ENCODE measurements around the gene CALM1.

The CALM1 gene

GRCh38 chr14:90398841-90399540, 2.2 kb downstream of the CALM1 start:
- no peaks in the 10 kb centered on the region for H3K9me3 ChIP-seq (ENCODE audit: control insufficient read depth, low read length)
- peak overlapping the region; percentile 72 for H3K27ac ChIP-seq
- H3K36me3 ChIP-seq (ENCODE audit: control insufficient read depth, insufficient read depth, low read length) = no peaks in the 10 kb centered on the region
- no peak overlapping the region for H3K9ac ChIP-seq
- H3K27me3 ChIP-seq (ENCODE audit: control insufficient read depth, insufficient read depth, low read length) = no peaks in the 10 kb centered on the region
- H3K79me2 ChIP-seq = peaks cover 26% of the 10 kb centered on the region
- TF ChIP-seq CTCF (IDR thresholded peaks at IDR 0.05) = no peak
- no peak overlapping the region for H2AFZ ChIP-seq
- peaks cover 16% of the 10 kb centered on the region for H3K4me1 ChIP-seq
- peak overlapping the region; percentile 89 for H3K4me2 ChIP-seq (ENCODE audit: low read length)
- H3K4me3 ChIP-seq (ENCODE audit: low read depth, low read length) = peak overlapping the region; percentile 76

- Histone ChIP-seq H3K27me3 (ENCODE audit: control insufficient read depth, insufficient read depth, low read length) (no peaks in the 10 kb centered on the region), H3K9me3 (ENCODE audit: control insufficient read depth, low read length) (no peaks in the 10 kb centered on the region), H2AFZ (no peak overlapping the region), H3K36me3 (ENCODE audit: control insufficient read depth, insufficient read depth, low read length) (no peaks in the 10 kb centered on the region), H3K9ac (no peak overlapping the region), H3K79me2 (peaks cover 26% of the 10 kb centered on the region), H3K27ac (peak overlapping the region; percentile 72), H3K4me1 (peaks cover 19% of the 10 kb centered on the region), H3K4me3 (ENCODE audit: low read depth, low read length) (peak overlapping the region; percentile 76), H3K4me2 (ENCODE audit: low read length) (peak overlapping the region; percentile 89)
- TF ChIP-seq CTCF (IDR thresholded peaks at IDR 0.05) = peak; percentile 99
These were observed 3.0 kb downstream of the CALM1 start for GRCh38 chr14:90399541-90400444.

- no peaks in the 10 kb centered on the region for H3K9me3 ChIP-seq (ENCODE audit: control insufficient read depth, low read length)
- H2AFZ ChIP-seq = no peak overlapping the region
- peaks cover 26% of the 10 kb centered on the region for H3K79me2 ChIP-seq
- H3K9ac ChIP-seq = no peak overlapping the region
- H3K27me3 ChIP-seq (ENCODE audit: control insufficient read depth, insufficient read depth, low read length) = no peaks in the 10 kb centered on the region
- peaks cover 20% of the 10 kb centered on the region for H3K4me1 ChIP-seq
- H3K4me2 ChIP-seq (ENCODE audit: low read length) = no peak overlapping the region
- no peak for TF ChIP-seq CTCF (IDR thresholded peaks at IDR 0.05)
- no peaks in the 10 kb centered on the region for H3K36me3 ChIP-seq (ENCODE audit: control insufficient read depth, insufficient read depth, low read length)
- H3K27ac ChIP-seq = no peak overlapping the region
- no peak overlapping the region for H3K4me3 ChIP-seq (ENCODE audit: low read depth, low read length)
These were observed 4.2 kb downstream of the CALM1 start for GRCh38 chr14:90400904-90401561.

GRCh38 chr14:90402016-90402415, 5.2 kb downstream of the CALM1 start:
- H3K27me3 ChIP-seq (ENCODE audit: control insufficient read depth, insufficient read depth, low read length) = no peaks in the 10 kb centered on the region
- H3K4me1 ChIP-seq = peaks cover 23% of the 10 kb centered on the region
- no peak overlapping the region for H3K4me2 ChIP-seq (ENCODE audit: low read length)
- no peak overlapping the region for H2AFZ ChIP-seq
- H3K79me2 ChIP-seq = peaks cover 25% of the 10 kb centered on the region
- no peak overlapping the region for H3K4me3 ChIP-seq (ENCODE audit: low read depth, low read length)
- no peaks in the 10 kb centered on the region for H3K36me3 ChIP-seq (ENCODE audit: control insufficient read depth, insufficient read depth, low read length)
- no peak for TF ChIP-seq CTCF (IDR thresholded peaks at IDR 0.05)
- H3K9me3 ChIP-seq (ENCODE audit: control insufficient read depth, low read length) = no peaks in the 10 kb centered on the region
- H3K27ac ChIP-seq = peak overlapping the region; percentile 0
- H3K9ac ChIP-seq = no peak overlapping the region
